Duodenal mucosa (tissue), 2 donors: ENCODE results near the gene CPVL.

Experiments used
- H3K27ac ChIP-seq: one replicate; pipeline ENCODE4 v1.7.0; 2013; ENCODE audit warnings: low read depth, low read length
- H3K27me3 ChIP-seq, 2 donors: one replicate each; pipeline ENCODE4 v1.7.0; 2013; ENCODE audit warnings: low read length in 2 of 2, control low read depth in 1 of 2; ENCODE audit not compliant: insufficient read depth in 2 of 2, control insufficient read depth in 1 of 2
- H3K36me3 ChIP-seq, 2 donors: one replicate each; pipeline ENCODE4 v1.7.0; 2013; ENCODE audit warnings: low read length in 2 of 2, control low read depth in 1 of 2; ENCODE audit not compliant: insufficient read depth in 2 of 2, control insufficient read depth in 1 of 2
- H3K4me1 ChIP-seq, 2 donors: one replicate each; pipeline ENCODE4 v1.7.0; 2013; ENCODE audit warnings: low read length in 2 of 2, control low read depth in 1 of 2; ENCODE audit not compliant: insufficient read depth in 2 of 2, control insufficient read depth in 1 of 2
- H3K4me3 ChIP-seq, 2 donors: one replicate each; pipeline ENCODE4 v1.7.0; 2013; ENCODE audit warnings: low read length in 2 of 2, low read depth in 1 of 2
- H3K9ac ChIP-seq, 2 donors: one replicate each; pipeline ENCODE4 v1.7.0; 2013; ENCODE audit warnings: low read length in 2 of 2, low read depth in 1 of 2
- H3K9me3 ChIP-seq, 2 donors: one replicate each; pipeline ENCODE4 v1.7.0; 2013; ENCODE audit warnings: low read length in 2 of 2, control low read depth in 1 of 2; ENCODE audit not compliant: control insufficient read depth in 1 of 2

The CPVL gene

GRCh38 chr7:29158795-29159423 is 12.6 kb upstream of the CPVL start:
- H3K27ac ChIP-seq, result no peak overlapping the region
- H3K27me3 ChIP-seq, result no peaks in the 10 kb centered on the region
- H3K4me3 ChIP-seq, result no peak overlapping the region
- no peaks in the 10 kb centered on the region for H3K9me3 ChIP-seq
- no peaks in the 10 kb centered on the region for H3K4me1 ChIP-seq
- no peak overlapping the region for H3K9ac ChIP-seq
- no peaks in the 10 kb centered on the region for H3K36me3 ChIP-seq

GRCh38 chr7:29156907-29157452 is 10.6 kb upstream of the CPVL start:
- Histone ChIP-seq H3K4me1 (no peaks in the 10 kb centered on the region), H3K36me3 (no peaks in the 10 kb centered on the region)

GRCh38 chr7:29154076-29154475 is 7.7 kb upstream of the CPVL start:
- Histone ChIP-seq H3K9ac (no peak overlapping the region), H3K9me3 (no peaks in the 10 kb centered on the region), H3K4me3 (no peak overlapping the region), H3K27me3 (no peaks in the 10 kb centered on the region), H3K27ac (no peak overlapping the region), H3K4me1 (no peaks in the 10 kb centered on the region), H3K36me3 (no peaks in the 10 kb centered on the region)

More at GRCh38 chr7:29156907-29157452, 10.6 kb upstream of the CPVL start:
- Histone ChIP-seq H3K4me3 (no peak overlapping the region), H3K9ac (no peak overlapping the region), H3K27ac (no peak overlapping the region), H3K9me3 (no peaks in the 10 kb centered on the region), H3K27me3 (no peaks in the 10 kb centered on the region)

GRCh38 chr7:29150856-29151255 is 4.5 kb upstream of the CPVL start:
- no peak overlapping the region for H3K9ac ChIP-seq
- H3K9me3 ChIP-seq, result no peaks in the 10 kb centered on the region
- H3K27ac ChIP-seq, result no peak overlapping the region
- peaks cover 0 to 8% of the 10 kb centered on the region in 2 donors for H3K27me3 ChIP-seq
- H3K4me1 ChIP-seq, result peaks cover 9 to 13% of the 10 kb centered on the region in 2 donors
- no peak overlapping the region for H3K4me3 ChIP-seq
- no peaks in the 10 kb centered on the region for H3K36me3 ChIP-seq

- peaks cover 0 to 13% of the 10 kb centered on the region in 2 donors for H3K27me3 ChIP-seq
- H3K9ac ChIP-seq, result no peak overlapping the region
- no peaks in the 10 kb centered on the region for H3K9me3 ChIP-seq
- H3K4me3 ChIP-seq, result no peak overlapping the region
- no peaks in the 10 kb centered on the region for H3K36me3 ChIP-seq
- peaks cover 10 to 16% of the 10 kb centered on the region in 2 donors for H3K4me1 ChIP-seq
- H3K27ac ChIP-seq, result no peak overlapping the region
Observed at GRCh38 chr7:29149036-29149435, 2.7 kb upstream of the CPVL start.

- Histone ChIP-seq H3K9me3 (no peaks in the 10 kb centered on the region), H3K36me3 (no peaks in the 10 kb centered on the region), H3K4me3 (no peak overlapping the region), H3K27me3 (peaks cover 0 to 13% of the 10 kb centered on the region in 2 donors), H3K27ac (no peak overlapping the region), H3K9ac (no peak overlapping the region), H3K4me1 (peaks cover 19 to 21% of the 10 kb centered on the region in 2 donors)
Observed at GRCh38 chr7:29147821-29148220, 1.5 kb upstream of the CPVL start.

- Histone ChIP-seq H3K4me3 (peak overlapping the region; percentile 65 to 76), H3K4me1 (peaks cover 20 to 24% of the 10 kb centered on the region in 2 donors), H3K9ac (peak overlapping the region; percentile 0 to 22), H3K27me3 (peaks cover 0 to 13% of the 10 kb centered on the region in 2 donors), H3K36me3 (no peaks in the 10 kb centered on the region), H3K27ac (no peak overlapping the region), H3K9me3 (no peaks in the 10 kb centered on the region)
Observed at GRCh38 chr7:29146888-29147609, 712 bp upstream of the CPVL start.

GRCh38 chr7:29145553-29146056 is 732 bp downstream of the CPVL start:
- no peak overlapping the region for H3K27ac ChIP-seq
- H3K9ac ChIP-seq, result peak overlapping the region; percentile 53 to 62

GRCh38 chr7:29143751-29144150 is 2.6 kb downstream of the CPVL start:
- H3K4me1 ChIP-seq, result peaks cover 36 to 38% of the 10 kb centered on the region in 2 donors
- H3K36me3 ChIP-seq, result no peaks in the 10 kb centered on the region
- H3K27me3 ChIP-seq, result peaks cover 0 to 13% of the 10 kb centered on the region in 2 donors
- H3K27ac ChIP-seq, result no peak overlapping the region
- no peaks in the 10 kb centered on the region for H3K9me3 ChIP-seq
- no peak overlapping the region for H3K9ac ChIP-seq
- no peak overlapping the region for H3K4me3 ChIP-seq

More at GRCh38 chr7:29145553-29146056, 732 bp downstream of the CPVL start:
- Histone ChIP-seq H3K27me3 (peaks cover 0 to 13% of the 10 kb centered on the region in 2 donors), H3K4me1 (peaks cover 29 to 32% of the 10 kb centered on the region in 2 donors), H3K4me3 (peak overlapping the region; percentile 65 to 76), H3K9me3 (no peaks in the 10 kb centered on the region), H3K36me3 (no peaks in the 10 kb centered on the region)
